ENCODE results near the gene CXorf65.
A peak's percentile ranks its signal among the peaks of the same experiment; 100 is the strongest.

The CXorf65 gene

GRCh38 chrX:71098302-71098701 lies 8.2 kb downstream of the CXorf65 start:
- H3K27ac Mint-ChIP-seq: no peak overlapping the region
- no peaks in the 10 kb centered on the region for H3K36me3 Mint-ChIP-seq (ENCODE audit: low read depth)
- peaks cover 51% of the 10 kb centered on the region for H3K9me3 Mint-ChIP-seq
- peak overlapping the region; percentile 34 for H3K4me3 Mint-ChIP-seq
- TF ChIP-seq CTCF (IDR thresholded peaks at IDR 0.05): no peak
- peak; percentile 51 for DNase-seq
- peaks cover 68% of the 10 kb centered on the region for H3K4me1 Mint-ChIP-seq
- peaks cover 15% of the 10 kb centered on the region for H3K27me3 Mint-ChIP-seq (ENCODE audit: low read depth, poor library complexity)

DNA sequence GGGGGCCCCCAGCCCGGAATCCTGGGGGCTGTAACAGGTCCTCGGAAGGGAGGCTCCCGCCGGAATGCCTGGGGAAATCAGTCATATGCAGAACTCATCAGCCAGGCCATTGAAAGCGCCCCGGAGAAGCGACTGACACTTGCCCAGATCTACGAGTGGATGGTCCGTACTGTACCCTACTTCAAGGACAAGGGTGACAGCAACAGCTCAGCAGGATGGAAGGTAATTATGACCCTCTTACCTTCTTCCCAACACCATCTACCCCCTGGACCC lies 9.8 kb downstream of the CXorf65 start:
- Mint-ChIP-seq H3K36me3 (ENCODE audit: low read depth) (no peaks in the 10 kb centered on the region), H3K27ac (no peak overlapping the region), H3K4me1 (peaks cover 54% of the 10 kb centered on the region), H3K4me3 (peak overlapping the region; percentile 96), H3K27me3 (ENCODE audit: low read depth, poor library complexity) (peaks cover 18% of the 10 kb centered on the region), H3K9me3 (peaks cover 55% of the 10 kb centered on the region)
- no peak for TF ChIP-seq CTCF (IDR thresholded peaks at IDR 0.05)
- no peak for DNase-seq

DNA sequence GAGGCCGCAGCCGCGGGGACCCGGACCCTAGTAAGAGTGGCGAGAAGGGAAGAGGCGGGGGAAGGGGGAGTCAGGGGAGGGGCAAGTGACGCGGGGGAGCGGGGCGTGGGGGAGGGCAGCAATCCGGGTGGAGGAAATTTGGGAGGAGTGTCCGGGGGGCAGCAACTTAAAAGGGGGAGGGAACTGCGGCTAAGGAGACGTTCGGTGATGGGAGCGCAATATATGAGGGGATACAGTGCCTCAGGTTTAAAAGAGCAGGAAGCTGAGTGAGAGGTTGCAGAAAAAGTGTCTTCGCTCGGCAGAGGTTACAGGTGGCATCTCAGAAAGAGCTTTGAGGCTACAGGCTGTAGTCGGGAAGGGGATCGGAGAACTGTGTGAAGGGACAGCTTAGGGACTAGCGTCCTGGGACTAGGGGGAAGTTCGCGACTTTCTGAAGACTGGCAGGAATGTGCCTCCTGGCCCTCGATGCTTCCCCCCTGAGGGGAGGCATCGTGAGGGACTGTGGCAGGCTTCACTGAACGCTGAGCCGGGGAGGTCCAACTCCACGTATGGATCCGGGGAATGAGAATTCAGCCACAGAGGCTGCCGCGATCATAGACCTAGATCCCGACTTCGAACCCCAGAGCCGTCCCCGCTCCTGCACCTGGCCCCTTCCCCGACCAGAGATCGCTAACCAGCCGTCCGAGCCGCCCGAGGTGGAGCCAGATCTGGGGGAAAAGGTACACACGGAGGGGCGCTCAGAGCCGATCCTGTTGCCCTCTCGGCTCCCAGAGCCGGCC lies 10.4 kb downstream of the CXorf65 start:
- peak overlapping the region; percentile 96 for H3K4me3 Mint-ChIP-seq
- H3K9me3 Mint-ChIP-seq: peaks cover 55% of the 10 kb centered on the region
- H3K4me1 Mint-ChIP-seq: peaks cover 49% of the 10 kb centered on the region
- peak; percentile 22 for DNase-seq
- no peaks in the 10 kb centered on the region for H3K36me3 Mint-ChIP-seq (ENCODE audit: low read depth)
- no peak for TF ChIP-seq CTCF (IDR thresholded peaks at IDR 0.05)
- peaks cover 18% of the 10 kb centered on the region for H3K27me3 Mint-ChIP-seq (ENCODE audit: low read depth, poor library complexity)
- no peak overlapping the region for H3K27ac Mint-ChIP-seq

DNA sequence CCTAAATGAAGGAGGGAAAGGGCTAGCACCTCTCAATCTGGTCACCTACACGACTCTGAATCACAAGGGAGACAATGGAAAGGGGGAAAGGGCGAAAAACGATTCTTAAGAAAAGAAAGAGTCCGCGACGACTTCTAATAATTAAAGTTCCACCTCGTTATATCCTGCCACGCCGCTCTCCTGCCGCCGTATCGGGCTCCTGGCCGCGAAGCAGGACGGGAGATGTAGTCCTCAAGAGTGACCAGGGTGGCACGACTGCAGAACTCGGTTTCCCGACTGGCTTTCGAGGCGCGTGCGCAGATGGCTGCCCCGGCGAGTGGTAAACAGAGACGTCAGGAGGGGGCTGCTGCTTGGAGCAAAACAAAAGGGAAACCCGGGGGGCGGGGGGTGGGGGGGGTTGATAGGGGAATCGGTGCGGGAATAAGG lies 11.0 kb downstream of the CXorf65 start, which contains the start of gene FOXO4:
Gene FOXO4, plus strand, starts transcription at position 297 of the 426 bp plus-strand sequence. CDS start 678 bp downstream, outside the sequence.
- peaks cover 18% of the 10 kb centered on the region for H3K27me3 Mint-ChIP-seq (ENCODE audit: low read depth, poor library complexity)
- H3K9me3 Mint-ChIP-seq: peaks cover 54% of the 10 kb centered on the region

DNA sequence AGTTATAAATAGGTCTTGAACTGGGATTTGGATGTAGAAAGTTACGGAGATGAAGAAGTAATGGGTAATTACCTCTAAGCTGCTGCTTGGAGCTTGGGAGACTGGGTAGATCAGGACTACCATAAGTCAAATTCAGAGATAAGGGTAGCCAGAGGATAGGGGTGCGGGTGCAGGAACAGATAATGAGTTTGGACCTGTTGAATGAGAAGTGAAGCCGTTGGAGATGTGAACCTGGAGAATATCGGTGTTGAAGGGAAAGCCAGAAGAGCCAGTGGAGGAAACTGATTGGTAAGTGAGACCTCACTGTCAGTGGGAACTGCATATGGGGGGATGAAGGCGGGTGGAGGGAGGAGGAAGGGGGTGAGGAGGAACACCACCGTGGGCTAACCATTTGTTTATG lies 11.5 kb downstream of the CXorf65 start:
- Mint-ChIP-seq H3K36me3 (ENCODE audit: low read depth) (no peaks in the 10 kb centered on the region), H3K27ac (no peak overlapping the region), H3K27me3 (ENCODE audit: low read depth, poor library complexity) (peaks cover 18% of the 10 kb centered on the region), H3K9me3 (peaks cover 54% of the 10 kb centered on the region), H3K4me3 (peak overlapping the region; percentile 96), H3K4me1 (peaks cover 38% of the 10 kb centered on the region)
- TF ChIP-seq CTCF (IDR thresholded peaks at IDR 0.05): no peak
- DNase-seq: no peak

More for the DNA sequence above, 11.0 kb downstream of the CXorf65 start, which contains the start of gene FOXO4:
- H3K4me3 Mint-ChIP-seq: peak within 1 kb of the TSS; percentile 96
- no peak within 1 kb of the TSS for H3K27ac Mint-ChIP-seq
- no peak for TF ChIP-seq CTCF (IDR thresholded peaks at IDR 0.05)
- no peaks in the 10 kb centered on the region for H3K36me3 Mint-ChIP-seq (ENCODE audit: low read depth)
- DNase-seq: peak; percentile 85
- H3K4me1 Mint-ChIP-seq: peaks cover 43% of the 10 kb centered on the region

DNA sequence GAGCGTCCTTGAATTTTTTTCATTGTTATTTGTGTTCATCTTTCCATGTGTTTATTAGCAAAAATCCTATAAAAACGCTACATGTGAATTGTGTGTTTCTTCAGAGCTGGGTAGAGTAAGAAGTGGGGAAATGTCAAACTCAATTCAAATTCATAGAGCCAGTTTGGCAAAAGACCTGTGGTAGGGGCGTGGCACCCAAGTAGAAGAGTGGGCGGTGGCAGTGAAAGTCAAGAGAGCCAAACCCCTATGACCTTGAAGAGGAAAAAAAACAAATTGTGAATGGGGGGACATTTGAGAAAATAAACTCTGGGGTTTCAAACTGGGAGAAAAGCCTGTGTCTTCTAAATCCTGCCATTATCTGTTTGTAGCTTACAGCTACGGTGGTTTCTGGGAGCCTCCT lies 15.3 kb downstream of the CXorf65 start:
- Mint-ChIP-seq H3K27me3 (ENCODE audit: low read depth, poor library complexity) (peaks cover 6% of the 10 kb centered on the region), H3K36me3 (ENCODE audit: low read depth) (no peaks in the 10 kb centered on the region), H3K9me3 (peaks cover 55% of the 10 kb centered on the region), H3K4me1 (peaks cover 14% of the 10 kb centered on the region), H3K27ac (no peak overlapping the region), H3K4me3 (no peak overlapping the region)
- DNase-seq: no peak
- no peak for TF ChIP-seq CTCF (IDR thresholded peaks at IDR 0.05)
